ENCODE data around the gene FADS2. TPM values are rescaled to one million over a fixed set of nuclear protein-coding genes. Genes with fewer than 3 reads are reported as not detected.

FADS2 gene
- total RNA-seq, 2 experiments from 2014 or later: 0.95 to 2.8 TPM

GRCh38 chr11:61873588-61874376 is 45.7 kb downstream of the FADS2 start:
- H2AFZ ChIP-seq (ENCODE audit: low read length): no peak overlapping the region
- H3K4me1 ChIP-seq (ENCODE audit: insufficient read depth, low read length, poor library complexity, severe bottlenecking): peaks cover 20% of the 10 kb centered on the region
- CTCF ChIA-PET (ENCODE audit: unreplicated experiment): no interaction called here
- TF ChIP-seq, protein P1, sequence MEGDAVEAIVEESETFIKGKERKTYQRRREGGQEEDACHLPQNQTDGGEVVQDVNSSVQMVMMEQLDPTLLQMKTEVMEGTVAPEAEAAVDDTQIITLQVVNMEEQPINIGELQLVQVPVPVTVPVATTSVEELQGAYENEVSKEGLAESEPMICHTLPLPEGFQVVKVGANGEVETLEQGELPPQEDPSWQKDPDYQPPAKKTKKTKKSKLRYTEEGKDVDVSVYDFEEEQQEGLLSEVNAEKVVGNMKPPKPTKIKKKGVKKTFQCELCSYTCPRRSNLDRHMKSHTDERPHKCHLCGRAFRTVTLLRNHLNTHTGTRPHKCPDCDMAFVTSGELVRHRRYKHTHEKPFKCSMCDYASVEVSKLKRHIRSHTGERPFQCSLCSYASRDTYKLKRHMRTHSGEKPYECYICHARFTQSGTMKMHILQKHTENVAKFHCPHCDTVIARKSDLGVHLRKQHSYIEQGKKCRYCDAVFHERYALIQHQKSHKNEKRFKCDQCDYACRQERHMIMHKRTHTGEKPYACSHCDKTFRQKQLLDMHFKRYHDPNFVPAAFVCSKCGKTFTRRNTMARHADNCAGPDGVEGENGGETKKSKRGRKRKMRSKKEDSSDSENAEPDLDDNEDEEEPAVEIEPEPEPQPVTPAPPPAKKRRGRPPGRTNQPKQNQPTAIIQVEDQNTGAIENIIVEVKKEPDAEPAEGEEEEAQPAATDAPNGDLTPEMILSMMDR (conservative IDR thresholded peaks at IDR 0.05; ENCODE audit: low read length): no peak
- TF ChIP-seq EZH2phosphoT487 (IDR thresholded peaks at IDR 0.05; ENCODE audit: borderline replicate concordance, low read depth, low read length): no peak
- no peak overlapping the region for H3K4me3 ChIP-seq (ENCODE audit: low read depth, low read length, poor library complexity, severe bottlenecking)
- H3K9me3 ChIP-seq (ENCODE audit: low read length): no peaks in the 10 kb centered on the region
- H3K27ac ChIP-seq (ENCODE audit: low read depth, low read length, poor library complexity, severe bottlenecking): no peak overlapping the region
- intact Hi-C loops (cut with micrococcal nuclease; ENCODE audit: unreplicated experiment): no loop called here
- DNase-seq (ENCODE audit: low spot score): no peak
- H3K9me2 ChIP-seq (ENCODE audit: insufficient read depth, low read length): no peaks in the 10 kb centered on the region
- peaks cover 3% of the 10 kb centered on the region; the same call in 1 of the 2 replicates for H3K79me2 ChIP-seq (ENCODE audit: insufficient read depth, low read depth, low read length)
- POLR2A ChIA-PET: no interaction called here
- no TSS peak for BruUV-seq (replicated peaks)
- peaks cover 24% of the 10 kb centered on the region; the same call in 1 of the 2 replicates for H3K36me3 ChIP-seq (ENCODE audit: insufficient read depth, low read length)
- H4K20me1 ChIP-seq (ENCODE audit: insufficient read depth, low read length): no peaks in the 10 kb centered on the region
- H3K4me2 ChIP-seq (ENCODE audit: low read length): no peak overlapping the region

DNA sequence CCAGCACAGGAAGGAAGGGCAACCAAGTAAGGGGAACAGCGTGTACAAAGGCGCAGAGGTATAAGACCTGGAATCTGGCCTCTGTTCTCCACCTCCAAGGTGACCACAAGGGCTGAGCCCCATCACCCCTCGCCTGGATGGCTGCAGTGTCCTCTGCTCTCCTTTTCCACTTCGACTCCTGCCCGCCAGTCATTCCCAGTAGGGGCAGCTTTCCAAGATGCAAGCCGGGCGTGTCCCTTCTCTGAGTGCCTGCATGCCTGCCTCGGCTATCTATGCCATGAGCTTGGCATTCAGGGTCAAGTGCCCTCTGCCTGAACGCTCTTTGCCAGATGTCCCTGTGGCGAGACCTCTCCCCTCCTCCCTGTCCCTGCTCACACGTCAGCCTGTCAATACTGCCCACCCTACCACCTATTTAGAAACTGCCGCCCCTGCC is 46.3 kb downstream of the FADS2 start:
- BruUV-seq (replicated peaks): no TSS peak
- Histone ChIP-seq H3K4me2 (ENCODE audit: low read length) (no peak overlapping the region), H4K20me1 (ENCODE audit: insufficient read depth, low read length) (no peaks in the 10 kb centered on the region), H2AFZ (ENCODE audit: low read length) (no peak overlapping the region), H3K27ac (ENCODE audit: low read depth, low read length, poor library complexity, severe bottlenecking) (no peak overlapping the region), H3K79me2 (ENCODE audit: insufficient read depth, low read depth, low read length) (peaks cover 9% of the 10 kb centered on the region; the same call in 1 of the 2 replicates), H3K9me2 (ENCODE audit: insufficient read depth, low read length) (no peaks in the 10 kb centered on the region), H3K4me3 (ENCODE audit: low read depth, low read length, poor library complexity, severe bottlenecking) (no peak overlapping the region), H3K4me1 (ENCODE audit: insufficient read depth, low read length, poor library complexity, severe bottlenecking) (peaks cover 26% of the 10 kb centered on the region), H3K9me3 (ENCODE audit: low read length) (no peaks in the 10 kb centered on the region), H3K36me3 (ENCODE audit: insufficient read depth, low read length) (peaks cover 29% of the 10 kb centered on the region; the same call in 1 of the 2 replicates)
- CTCF ChIA-PET (ENCODE audit: unreplicated experiment): interaction anchor here (0.7 kb wide), 1 partner anchor 24 kb away, joined by 3 read pairs; no protein-coding TSS in a partner anchor
- TF ChIP-seq, protein P1 (conservative IDR thresholded peaks at IDR 0.05; ENCODE audit: low read length): no peak
- no peak for TF ChIP-seq EZH2phosphoT487 (IDR thresholded peaks at IDR 0.05; ENCODE audit: borderline replicate concordance, low read depth, low read length)
- intact Hi-C loops (cut with micrococcal nuclease; ENCODE audit: unreplicated experiment): no loop called here
- POLR2A ChIA-PET: interaction anchor here (0.8 kb wide), 1 partner anchor 18 kb away, joined by 7 read pairs; no protein-coding TSS in a partner anchor
- DNase-seq (ENCODE audit: low spot score): no peak

GRCh38 chr11:61874853-61875252 is 46.8 kb downstream of the FADS2 start:
- POLR2A ChIA-PET: interaction anchor here (0.8 kb wide), 1 partner anchor 18 kb away, joined by 7 read pairs; no protein-coding TSS in a partner anchor
- TF ChIP-seq, protein P1 (conservative IDR thresholded peaks at IDR 0.05; ENCODE audit: low read length): no peak
- TF ChIP-seq EZH2phosphoT487 (IDR thresholded peaks at IDR 0.05; ENCODE audit: borderline replicate concordance, low read depth, low read length): no peak
- H2AFZ ChIP-seq (ENCODE audit: low read length): no peak overlapping the region

More at GRCh38 chr11:61874853-61875252, 46.8 kb downstream of the FADS2 start:
- H3K27ac ChIP-seq (ENCODE audit: low read depth, low read length, poor library complexity, severe bottlenecking): no peak overlapping the region
- CTCF ChIA-PET (ENCODE audit: unreplicated experiment): interaction anchor here (0.7 kb wide), 1 partner anchor 24 kb away, joined by 3 read pairs; no protein-coding TSS in a partner anchor
- intact Hi-C loops (cut with micrococcal nuclease; ENCODE audit: unreplicated experiment): no loop called here
- no peak for DNase-seq (ENCODE audit: low spot score)
- no peaks in the 10 kb centered on the region for H3K9me2 ChIP-seq (ENCODE audit: insufficient read depth, low read length)
- peaks cover 29% of the 10 kb centered on the region; the same call in 1 of the 2 replicates for H3K36me3 ChIP-seq (ENCODE audit: insufficient read depth, low read length)
- H3K9me3 ChIP-seq (ENCODE audit: low read length): no peaks in the 10 kb centered on the region
- no peaks in the 10 kb centered on the region for H4K20me1 ChIP-seq (ENCODE audit: insufficient read depth, low read length)
- no peak overlapping the region for H3K4me2 ChIP-seq (ENCODE audit: low read length)
- H3K4me1 ChIP-seq (ENCODE audit: insufficient read depth, low read length, poor library complexity, severe bottlenecking): peaks cover 28% of the 10 kb centered on the region
- H3K4me3 ChIP-seq (ENCODE audit: low read depth, low read length, poor library complexity, severe bottlenecking): no peak overlapping the region
- BruUV-seq (replicated peaks): no TSS peak
- H3K79me2 ChIP-seq (ENCODE audit: insufficient read depth, low read depth, low read length): peaks cover 14% of the 10 kb centered on the region; the same call in 1 of the 2 replicates

All from OCI-LY7 (cell line).